Activated CD4-positive, alpha-beta T cell treated with anti-CD3 and anti-CD28 coated beads for 48 hours (primary cell): ENCODE results near the gene PASK.
A peak's percentile ranks its signal among the peaks of the same experiment; 100 is the strongest.

ENCODE experiments used
- DNase-seq: peaks from one replicate; pipeline ENCODE4 v3.0.0-alpha.2; 2020

The PASK gene

DNA sequence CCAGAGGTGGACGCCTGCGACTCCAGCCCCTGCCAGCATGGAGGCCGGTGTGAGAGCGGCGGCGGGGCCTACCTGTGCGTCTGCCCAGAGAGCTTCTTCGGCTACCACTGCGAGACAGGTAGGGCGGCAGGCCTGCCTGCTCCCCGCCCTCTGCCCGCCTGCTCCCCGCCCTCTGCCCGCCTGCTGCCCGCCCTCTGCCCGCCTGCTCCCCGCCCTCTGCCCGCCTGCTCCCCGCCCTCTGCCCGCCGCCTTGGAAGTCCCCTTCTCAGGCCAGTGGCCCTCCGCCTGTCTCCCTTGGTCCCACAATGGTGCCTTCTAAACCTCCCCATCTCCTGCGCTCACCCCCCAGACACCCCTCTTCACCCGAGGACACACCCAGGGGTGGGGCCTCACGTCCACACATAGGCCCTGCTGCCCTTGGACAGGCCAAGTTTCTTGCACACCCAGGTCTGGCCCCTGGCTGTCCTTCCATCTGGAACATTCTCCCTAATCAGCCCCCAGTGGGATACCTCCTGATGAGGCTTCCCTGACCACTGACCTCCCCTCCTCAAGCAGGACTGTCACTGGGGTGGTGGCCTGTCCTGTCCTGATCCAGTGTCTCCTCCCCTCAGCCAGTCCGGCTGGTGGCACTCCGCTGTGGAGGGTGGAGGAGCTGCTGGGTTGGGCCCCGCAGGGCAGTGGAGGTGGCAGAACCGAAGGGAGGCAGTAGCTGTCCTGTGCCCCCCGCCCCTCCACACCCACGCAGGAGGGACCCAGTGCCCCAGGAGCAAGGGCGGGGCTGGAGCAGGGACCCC lies 85.1 kb downstream of the PASK start:
- peak; percentile 51 for DNase-seq

DNA sequence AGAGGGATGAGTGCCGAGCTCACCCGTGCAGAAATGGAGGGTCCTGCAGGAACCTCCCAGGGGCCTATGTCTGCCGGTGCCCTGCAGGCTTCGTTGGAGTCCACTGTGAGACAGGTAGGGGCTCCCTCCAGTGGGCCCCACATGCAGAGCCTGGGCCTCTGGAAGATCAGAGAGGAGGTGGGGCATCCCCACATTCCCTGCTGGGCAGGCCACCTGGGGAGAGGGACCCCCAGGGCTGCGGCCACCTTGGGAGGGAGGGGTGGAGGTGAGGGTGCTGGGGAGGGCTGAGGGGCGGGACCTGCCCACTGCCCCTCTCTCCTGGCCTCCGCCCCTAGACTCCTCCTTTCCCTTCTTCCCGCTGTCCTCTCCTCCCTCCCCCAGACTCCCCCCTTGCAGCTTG lies 85.7 kb downstream of the PASK start:
- no peak for DNase-seq

DNA sequence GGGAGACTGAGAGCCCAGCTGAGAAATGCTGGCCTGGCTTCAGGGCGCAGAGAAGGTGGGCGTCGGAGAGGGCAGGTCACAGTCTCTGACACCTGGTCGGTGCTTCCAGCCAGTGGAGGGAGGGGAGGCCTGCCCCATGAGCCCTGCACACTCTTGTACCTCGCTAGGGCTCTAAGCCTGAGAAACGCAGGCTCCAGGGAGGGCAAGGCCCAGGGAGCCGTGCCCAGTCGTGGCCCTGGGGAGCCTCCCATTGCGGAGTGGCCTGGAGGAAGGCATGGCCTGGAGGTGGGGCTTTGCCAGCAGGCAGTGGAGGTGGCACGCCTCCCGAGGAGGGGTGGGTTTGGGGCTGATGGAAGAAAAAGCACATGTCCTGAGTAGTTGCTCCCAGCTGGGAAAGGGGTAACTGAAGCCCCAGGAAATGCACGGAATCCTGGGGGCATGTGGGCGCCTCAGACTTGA lies 86.2 kb downstream of the PASK start:
- DNase-seq = no peak

DNA sequence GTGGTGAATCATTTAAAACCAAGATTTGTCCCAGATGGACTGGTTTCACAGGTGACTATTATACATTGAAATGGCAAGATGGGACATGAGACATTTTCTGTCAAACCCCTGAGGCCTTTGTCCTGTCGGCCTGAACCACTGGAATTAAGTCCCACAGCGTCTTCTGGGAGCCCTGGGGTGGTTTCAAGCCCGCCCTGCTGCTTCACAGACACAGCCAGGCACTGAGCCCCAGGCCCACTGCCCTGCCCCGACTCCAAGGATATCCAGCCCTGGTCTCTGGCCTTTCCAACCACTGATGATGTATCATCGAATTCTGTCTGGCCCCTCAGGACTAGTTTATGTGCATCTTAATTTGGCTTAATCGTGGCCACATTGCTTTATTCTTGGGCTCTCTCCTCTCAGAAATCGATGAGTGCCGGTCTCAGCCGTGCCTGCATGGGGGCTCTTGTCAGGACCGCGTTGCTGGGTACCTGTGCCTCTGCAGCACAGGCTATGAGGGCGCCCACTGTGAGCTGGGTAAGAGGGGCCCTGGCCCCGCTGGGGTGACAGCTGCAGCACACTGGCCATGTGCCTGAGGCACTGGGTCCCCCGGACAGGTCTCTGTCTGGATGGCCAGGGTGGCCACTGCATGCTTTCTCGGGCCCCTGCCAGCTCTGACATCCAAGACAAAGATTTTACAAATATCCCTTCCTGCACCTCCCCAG lies 86.7 kb downstream of the PASK start:
- DNase-seq = no peak

DNA sequence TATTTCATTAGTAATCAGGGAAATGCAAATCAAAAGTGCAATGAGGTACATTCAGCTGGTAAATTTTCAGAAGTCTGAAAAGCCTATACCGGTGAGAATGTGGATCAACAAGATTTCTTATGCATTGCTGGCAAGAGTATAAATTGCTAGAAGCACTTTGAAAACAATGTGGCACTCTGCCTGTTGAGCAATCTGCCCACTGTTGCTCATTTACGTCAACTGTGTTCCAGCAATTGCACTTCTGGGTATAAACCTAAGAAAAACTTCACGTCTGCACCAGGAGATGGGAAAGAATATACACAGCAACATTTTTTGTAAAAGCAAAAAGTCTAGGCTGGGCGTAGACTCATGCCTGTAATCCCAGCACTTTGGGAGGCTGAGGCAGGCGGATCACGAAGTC lies 88.0 kb downstream of the PASK start:
- no peak for DNase-seq
